IMR-90 (cell line): ENCODE measurements around the gene MADD. TPM values are rescaled to one million over a fixed set of nuclear protein-coding genes. Genes with fewer than 3 reads are reported as not detected.

ENCODE experiments used
- ATAC-seq: fragments of 200-7000 bp; cut with Tn5 transposase; 2 replicates; pipeline ENCODE4 v1.9.1; 2020; ENCODE audit warnings: low read depth, mild to moderate bottlenecking, moderate library complexity
- BruUV-seq: library from RNA; stranded (reverse); fragments of 400-500 nt; replicated peaks from 2 replicates; lab custom pipeline; 2021; lab: Mats Ljungman, UMichigan
- CTCF ChIA-PET: fragments of 300-600 bp; formaldehyde crosslinking; extraction: SDS; loops from one replicate; lab custom pipeline; 2021; ENCODE audit warnings: antibody characterized with exemption; lab: Yijun Ruan, JAX
- POLR2A ChIA-PET: fragments of 300-600 bp; sonication (Branson Sonifier 250); formaldehyde crosslinking; loops from one replicate; lab custom pipeline; 2022; ENCODE audit warnings: antibody characterized with exemption; ENCODE audit not compliant: unreplicated experiment; lab: Charles Lee
- DNase-seq: peaks from one replicate; pipeline ENCODE4 v3.0.0; 2013
- H2AFZ ChIP-seq: replicated peaks from 2 replicates; pipeline ENCODE3; 2013; ENCODE audit warnings: low read length, mild to moderate bottlenecking; ENCODE audit not compliant: poor library complexity
- H2AK5ac ChIP-seq: 2 replicates; pipeline ENCODE4 v1.6.1; 2013; ENCODE audit warnings: low read depth, low read length, inconsistent platforms
- H2AK9ac ChIP-seq: replicated peaks from 2 replicates; pipeline ENCODE3; 2013; ENCODE audit warnings: mild to moderate bottlenecking, low read depth, low read length, moderate library complexity; ENCODE audit not compliant: poor library complexity
- H2BK120ac ChIP-seq: 2 replicates; pipeline ENCODE4 v1.6.1; 2013; ENCODE audit warnings: low read depth, low read length, inconsistent platforms
- H2BK15ac ChIP-seq: 3 replicates; pipeline ENCODE4 v1.6.1; 2013; ENCODE audit warnings: low read depth, low read length, inconsistent platforms
- H2BK20ac ChIP-seq: 2 replicates; pipeline ENCODE4 v1.6.1; 2013; ENCODE audit warnings: low read depth, mild to moderate bottlenecking, inconsistent platforms, low read length, moderate library complexity
- H2BK5ac ChIP-seq: 2 replicates; pipeline ENCODE4 v1.6.1; 2013; ENCODE audit warnings: mild to moderate bottlenecking, low read depth, low read length, inconsistent platforms; ENCODE audit not compliant: poor library complexity, severe bottlenecking
- H3K14ac ChIP-seq: replicated peaks from 2 replicates; pipeline ENCODE4 v1.6.1; 2013; ENCODE audit warnings: low read depth, low read length, inconsistent platforms
- H3K18ac ChIP-seq: 2 replicates; pipeline ENCODE4 v1.6.1; 2013; ENCODE audit warnings: low read depth, low read length, control low read depth
- H3K23ac ChIP-seq: 2 replicates; pipeline ENCODE4 v1.6.1; 2013; ENCODE audit warnings: low read depth, low read length, inconsistent platforms
- H3K27ac ChIP-seq: 2 replicates; pipeline ENCODE4 v1.5.1; 2013; ENCODE audit warnings: mild to moderate bottlenecking, control low read depth, low read length; ENCODE audit not compliant: insufficient read depth
- H3K27me3 ChIP-seq: 2 replicates; pipeline ENCODE4 v1.6.1; 2013; ENCODE audit warnings: low read length; ENCODE audit not compliant: control insufficient read depth, insufficient read depth
- H3K36me3 ChIP-seq: 2 replicates; pipeline ENCODE4 v1.6.1; 2013; ENCODE audit warnings: low read length, mixed read lengths; ENCODE audit not compliant: control insufficient read depth, insufficient read depth
- H3K4ac ChIP-seq: 2 replicates; pipeline ENCODE4 v1.6.1; 2013; ENCODE audit warnings: low read depth, low read length, inconsistent platforms
- H3K4me1 ChIP-seq: 2 replicates; pipeline ENCODE4 v1.6.1; 2013; ENCODE audit warnings: low read length, mixed read lengths; ENCODE audit not compliant: control insufficient read depth, insufficient read depth
- H3K4me2 ChIP-seq: 2 replicates; pipeline ENCODE4 v1.6.1; 2013; ENCODE audit warnings: low read depth, mild to moderate bottlenecking, control low read depth, low read length, moderate library complexity
- H3K4me3 ChIP-seq: 2 replicates; pipeline ENCODE4 v1.5.1; 2013; ENCODE audit warnings: low read depth, mild to moderate bottlenecking, control low read depth, low read length, moderate library complexity; ENCODE audit not compliant: insufficient read depth
- H3K56ac ChIP-seq: 2 replicates; pipeline ENCODE4 v1.6.1; 2013; ENCODE audit warnings: low read length, inconsistent platforms; ENCODE audit not compliant: insufficient read depth; ENCODE audit errors: extremely low read depth
- H3K79me1 ChIP-seq, 2 experiments: 2 replicates each; pipeline ENCODE4 v1.6.1; 2013; ENCODE audit warnings: low read length in 2 of 2, inconsistent platforms in 1 of 2, low read depth in 1 of 2
- H3K9ac ChIP-seq: 2 replicates; pipeline ENCODE4 v1.6.1; 2013; ENCODE audit warnings: low read depth, low read length, control low read depth
- H3K9me1 ChIP-seq: 2 replicates; pipeline ENCODE4 v1.6.1; 2013; ENCODE audit warnings: low read length, inconsistent platforms; ENCODE audit not compliant: insufficient read depth
- H3K9me3 ChIP-seq: 2 replicates; pipeline ENCODE4 v1.6.1; 2013; ENCODE audit warnings: low read length; ENCODE audit not compliant: control insufficient read depth, insufficient read depth
- H4K20me1 ChIP-seq: 2 replicates; pipeline ENCODE4 v1.6.1; 2013; ENCODE audit warnings: low read length, inconsistent platforms; ENCODE audit not compliant: insufficient read depth
- H4K5ac ChIP-seq: 2 replicates; pipeline ENCODE4 v1.6.1; 2013; ENCODE audit warnings: mild to moderate bottlenecking, low read depth, low read length, control low read depth
- H4K8ac ChIP-seq, 2 experiments: 2 replicates each; pipeline ENCODE4 v1.6.1; 2013; ENCODE audit warnings: low read depth in 2 of 2, low read length in 2 of 2, control low read depth in 1 of 2, inconsistent platforms in 1 of 2
- H4K91ac ChIP-seq: 2 replicates; pipeline ENCODE4 v1.6.1; 2013; ENCODE audit warnings: low read depth, low read length, inconsistent platforms; ENCODE audit not compliant: insufficient read depth
- BHLHE40 ChIP-seq: fragments of 150-350 bp; IDR thresholded peaks from 2 replicates; pipeline ENCODE4 v1.6.1; 2016; ENCODE audit warnings: mild to moderate bottlenecking, low read depth, low read length
- FOS ChIP-seq: fragments of 150-350 bp; IDR thresholded peaks from 2 replicates; pipeline ENCODE4 v1.6.1; 2016; ENCODE audit warnings: low read depth, low read length
- POLR2A ChIP-seq: IDR thresholded peaks from 2 replicates; pipeline ENCODE4 v1.6.1; 2012; ENCODE audit warnings: mild to moderate bottlenecking, low read depth, low read length
- RAD21 ChIP-seq: IDR thresholded peaks from 2 replicates; pipeline ENCODE4 v1.6.1; 2012; ENCODE audit warnings: low read length, improper control_type of control experiment
- RCOR1 ChIP-seq: IDR thresholded peaks from 2 replicates; pipeline ENCODE4 v1.6.1; 2012; ENCODE audit warnings: mild to moderate bottlenecking, low read length, improper control_type of control experiment; ENCODE audit not compliant: insufficient replicate concordance
- SMC3 ChIP-seq: fragments of 150-350 bp; IDR thresholded peaks from 2 replicates; pipeline ENCODE4 v1.6.1; 2016; ENCODE audit warnings: low read depth, mild to moderate bottlenecking, antibody characterized with exemption, low read length, moderate library complexity
- WGBS, 2 experiments: methylation state at CpG; one replicate each; pipeline versions ENCODE4 v1.1.5 to v1.1.7; 2013; ENCODE audit warnings: missing lambda C conversion rate in 2 of 2; ENCODE audit not compliant: insufficient read length in 1 of 2; ENCODE audit errors: extremely low coverage in 2 of 2; 5-methylcytosine and 5-hydroxymethylcytosine counted together
- dilution Hi-C: fragments of 300-500 bp; cut with HindIII; formaldehyde crosslinking; loops from one replicate; pipeline ENCODE4 v1.14.3; 2018; ENCODE audit warnings: low sequenced_read_pairs; ENCODE audit not compliant: unreplicated experiment
- in situ Hi-C: fragments of 300-500 bp; cut with MboI; formaldehyde crosslinking; loops from 3 replicates; pipeline ENCODE4 v1.14.3; 2019; ENCODE audit warnings: low sequenced_read_pairs, inconsistent platforms, mixed read lengths
- intact Hi-C: fragments of 100-400 bp; cut with micrococcal nuclease; formaldehyde crosslinking; loops from 2 replicates; pipeline ENCODE4 v1.10.0; 2022
- polyA plus RNA-seq, 3 experiments: library from polyadenylated mRNA; depleted of rRNA; stranded (reverse); fragments of >200 nt; gene quantifications; 2 replicates each; pipeline ENCODE4 v1.2.3, GENCODE V29; 2012; ENCODE audit warnings: low replicate concordance in 1 of 3
- total RNA-seq: library from RNA; depleted of rRNA; stranded (reverse); fragments of >200 nt; gene quantifications from 2 replicates; pipeline ENCODE4 v1.2.3, GENCODE V29; 2012
- TF ChIP-seq, protein P1 (sequence below): fragments of 150-350 bp; IDR thresholded peaks from 2 replicates; pipeline ENCODE4 v1.6.1; 2017; ENCODE audit warnings: mild to moderate bottlenecking, antibody characterized with exemption, low read length, low read depth
- TF ChIP-seq, protein P2 (sequence below): conservative IDR thresholded peaks from 2 replicates; pipeline ENCODE4 v1.5.1; 2012; ENCODE audit warnings: mild to moderate bottlenecking, low read depth, low read length, improper control_type of control experiment

Gene MADD
- total and polyA plus RNA-seq, 2 of the 4 experiments (the other 2 are of a cell fraction): 13.3 to 16.4 TPM

DNA sequence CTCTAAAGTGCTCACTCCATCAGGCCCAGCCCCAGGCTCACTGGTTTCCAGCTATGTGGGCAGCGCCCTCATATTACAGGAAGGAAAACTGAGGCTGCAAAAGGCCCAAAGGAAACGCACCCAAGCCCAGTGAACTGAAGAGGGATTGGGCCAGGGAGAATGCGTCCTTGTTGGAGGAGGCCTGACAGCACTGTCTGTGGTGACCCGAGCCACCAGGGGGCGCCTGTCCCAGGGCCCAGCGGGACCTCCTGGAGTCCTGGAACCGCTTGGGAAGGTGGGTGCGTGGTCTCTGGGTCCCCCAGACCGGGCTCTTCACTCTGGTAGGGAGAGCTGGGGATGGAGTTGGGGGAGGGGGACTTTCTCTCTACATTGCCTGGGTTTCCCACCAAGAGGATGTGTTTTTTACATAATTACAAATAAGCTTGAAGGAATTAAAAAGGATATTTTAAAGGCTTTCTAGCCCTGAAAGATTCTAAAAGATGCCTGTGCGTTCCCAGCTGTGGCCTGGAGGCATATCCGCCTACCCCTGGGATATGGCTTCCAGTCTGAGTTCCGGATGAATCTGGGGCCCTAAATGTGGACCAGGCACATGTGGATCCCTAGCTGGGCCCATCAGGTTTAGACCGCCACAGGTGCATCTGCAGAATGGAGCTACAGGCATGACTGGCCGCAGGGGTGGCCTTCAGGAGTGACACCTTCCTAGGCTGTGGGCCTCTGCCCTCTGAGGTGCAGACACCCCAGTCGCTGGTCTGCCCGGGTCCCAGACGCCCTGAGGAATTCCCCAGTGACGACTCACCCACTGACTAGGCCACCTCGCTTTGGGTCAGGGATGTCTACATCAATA, 104.2 kb downstream of the MADD start:
- no peak overlapping the region for H2BK5ac ChIP-seq
- no peak overlapping the region for H3K4me3 ChIP-seq
- H4K20me1 ChIP-seq: no peaks in the 10 kb centered on the region; the same call in 1 of the 2 replicates
- ATAC-seq (peak; percentile 98), DNase-seq (peak; percentile 62)
- no peak overlapping the region for H3K23ac ChIP-seq
- H4K91ac ChIP-seq: no peak overlapping the region
- ChIA-PET POLR2A (no interaction called here), CTCF (interaction anchor here (0.6 to 1.9 kb wide), 11 partner anchors 10 to 243 kb away, joined by 3 to 6 read pairs (median 3); no protein-coding TSS in a partner anchor)
- H2BK20ac ChIP-seq: no peak overlapping the region
- H3K79me1 ChIP-seq: no peaks in the 10 kb centered on the region
- peaks cover 4% of the 10 kb centered on the region for H3K27me3 ChIP-seq
- no peak overlapping the region for H3K14ac ChIP-seq
- no peak overlapping the region for H3K18ac ChIP-seq
- dilution Hi-C loops (no loop called here), in situ Hi-C loops (loop anchor here (25.0 kb wide), 1 partner anchor 487 kb away; no protein-coding TSS in a partner anchor), intact Hi-C loops (loop anchor here (1.0 kb wide), 3 partner anchors 34 to 243 kb away; partner anchors contain the start of gene SLC39A13)
- H3K9me1 ChIP-seq: peaks cover 9% of the 10 kb centered on the region
- TF ChIP-seq, protein P1, sequence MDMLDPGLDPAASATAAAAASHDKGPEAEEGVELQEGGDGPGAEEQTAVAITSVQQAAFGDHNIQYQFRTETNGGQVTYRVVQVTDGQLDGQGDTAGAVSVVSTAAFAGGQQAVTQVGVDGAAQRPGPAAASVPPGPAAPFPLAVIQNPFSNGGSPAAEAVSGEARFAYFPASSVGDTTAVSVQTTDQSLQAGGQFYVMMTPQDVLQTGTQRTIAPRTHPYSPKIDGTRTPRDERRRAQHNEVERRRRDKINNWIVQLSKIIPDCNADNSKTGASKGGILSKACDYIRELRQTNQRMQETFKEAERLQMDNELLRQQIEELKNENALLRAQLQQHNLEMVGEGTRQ: no peak
- TF ChIP-seq BHLHE40 (no peak), RAD21 (peak; percentile 76), RCOR1 (no peak), FOS (no peak), SMC3 (peak; percentile 94), POLR2A (no peak)
- TF ChIP-seq, protein P2, sequence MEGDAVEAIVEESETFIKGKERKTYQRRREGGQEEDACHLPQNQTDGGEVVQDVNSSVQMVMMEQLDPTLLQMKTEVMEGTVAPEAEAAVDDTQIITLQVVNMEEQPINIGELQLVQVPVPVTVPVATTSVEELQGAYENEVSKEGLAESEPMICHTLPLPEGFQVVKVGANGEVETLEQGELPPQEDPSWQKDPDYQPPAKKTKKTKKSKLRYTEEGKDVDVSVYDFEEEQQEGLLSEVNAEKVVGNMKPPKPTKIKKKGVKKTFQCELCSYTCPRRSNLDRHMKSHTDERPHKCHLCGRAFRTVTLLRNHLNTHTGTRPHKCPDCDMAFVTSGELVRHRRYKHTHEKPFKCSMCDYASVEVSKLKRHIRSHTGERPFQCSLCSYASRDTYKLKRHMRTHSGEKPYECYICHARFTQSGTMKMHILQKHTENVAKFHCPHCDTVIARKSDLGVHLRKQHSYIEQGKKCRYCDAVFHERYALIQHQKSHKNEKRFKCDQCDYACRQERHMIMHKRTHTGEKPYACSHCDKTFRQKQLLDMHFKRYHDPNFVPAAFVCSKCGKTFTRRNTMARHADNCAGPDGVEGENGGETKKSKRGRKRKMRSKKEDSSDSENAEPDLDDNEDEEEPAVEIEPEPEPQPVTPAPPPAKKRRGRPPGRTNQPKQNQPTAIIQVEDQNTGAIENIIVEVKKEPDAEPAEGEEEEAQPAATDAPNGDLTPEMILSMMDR: peak; percentile 88
- no peak overlapping the region for H3K4ac ChIP-seq
- H3K9me3 ChIP-seq: no peaks in the 10 kb centered on the region
- H2BK15ac ChIP-seq: no peak overlapping the region
- WGBS, 2 experiments: 40% methylated on average over 9 of the region's 19 CpGs; no CpG with 5 or more reads in 1 of the 2 experiments
- H3K9ac ChIP-seq: no peak overlapping the region
- peak overlapping the region in 1 of 2 experiments; percentile 11; a peak in 2 of 4 replicates for H4K8ac ChIP-seq
- no peak overlapping the region for H3K27ac ChIP-seq
- BruUV-seq: no TSS peak
- peaks cover 5% of the 10 kb centered on the region for H3K4me1 ChIP-seq
- H2AK5ac ChIP-seq: peak overlapping the region; percentile 68; the same call in 1 of the 2 replicates
- H2AK9ac ChIP-seq: peak overlapping the region; percentile 83
- H3K56ac ChIP-seq: no peak overlapping the region
- no peak overlapping the region for H2BK120ac ChIP-seq
- H2AFZ ChIP-seq: peak overlapping the region; percentile 87
- no peak overlapping the region for H4K5ac ChIP-seq
- no peak overlapping the region for H3K4me2 ChIP-seq
- H3K36me3 ChIP-seq: no peaks in the 10 kb centered on the region
